Transverse colon (tissue), 4 donors: ENCODE measurements around the gene PDE1C.

Source experiments
- EP300 ChIP-seq: sonication (generic); formaldehyde crosslinking; IDR thresholded peaks from one replicate; pipeline ENCODE4 v1.6.1; 2017; ENCODE audit warnings: antibody characterized with exemption, low read depth
- POLR2A ChIP-seq: fragments of 450-650 bp; IDR thresholded peaks from one replicate; pipeline ENCODE4 v1.6.1; 2016; ENCODE audit warnings: antibody characterized with exemption, mild to moderate bottlenecking, moderate library complexity
- POLR2AphosphoS5 ChIP-seq, 3 donors: sonication (generic); formaldehyde crosslinking; IDR thresholded peaks; one replicate each; pipeline ENCODE4 v1.6.1; 2016; ENCODE audit warnings: antibody characterized with exemption in 3 of 3
- TF ChIP-seq, protein P1 (sequence below), 5 experiments: fragments of 200-600 bp in 3 of 5; fragments of 450-650 bp in 2 of 5; sonication (generic) in 3 of 5; IDR thresholded peaks; 1 replicate in 2 of 5; 2 replicates in 3 of 5; pipeline ENCODE4 v1.5.1; 2016 to 2017; ENCODE audit warnings: antibody characterized with exemption in 5 of 5, inconsistent platforms in 3 of 5, mild to moderate bottlenecking in 2 of 5, moderate library complexity in 1 of 5

- TF ChIP-seq POLR2A (no peak), POLR2AphosphoS5 (IDR thresholded peaks at IDR 0.05) (no peak), EP300 (no peak)
- TF ChIP-seq, protein P1, sequence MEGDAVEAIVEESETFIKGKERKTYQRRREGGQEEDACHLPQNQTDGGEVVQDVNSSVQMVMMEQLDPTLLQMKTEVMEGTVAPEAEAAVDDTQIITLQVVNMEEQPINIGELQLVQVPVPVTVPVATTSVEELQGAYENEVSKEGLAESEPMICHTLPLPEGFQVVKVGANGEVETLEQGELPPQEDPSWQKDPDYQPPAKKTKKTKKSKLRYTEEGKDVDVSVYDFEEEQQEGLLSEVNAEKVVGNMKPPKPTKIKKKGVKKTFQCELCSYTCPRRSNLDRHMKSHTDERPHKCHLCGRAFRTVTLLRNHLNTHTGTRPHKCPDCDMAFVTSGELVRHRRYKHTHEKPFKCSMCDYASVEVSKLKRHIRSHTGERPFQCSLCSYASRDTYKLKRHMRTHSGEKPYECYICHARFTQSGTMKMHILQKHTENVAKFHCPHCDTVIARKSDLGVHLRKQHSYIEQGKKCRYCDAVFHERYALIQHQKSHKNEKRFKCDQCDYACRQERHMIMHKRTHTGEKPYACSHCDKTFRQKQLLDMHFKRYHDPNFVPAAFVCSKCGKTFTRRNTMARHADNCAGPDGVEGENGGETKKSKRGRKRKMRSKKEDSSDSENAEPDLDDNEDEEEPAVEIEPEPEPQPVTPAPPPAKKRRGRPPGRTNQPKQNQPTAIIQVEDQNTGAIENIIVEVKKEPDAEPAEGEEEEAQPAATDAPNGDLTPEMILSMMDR (IDR thresholded peaks at IDR 0.05): no peak
Observed at GRCh38 chr7:31853380-31853779, 216.8 kb downstream of the PDE1C start.
